ENCODE results near the gene CBX4.

CBX4 gene

GRCh38 chr17:79829004-79829403, 10.2 kb downstream of the CBX4 start:
- no peak for DNase-seq (ENCODE audit: low spot score)

GRCh38 chr17:79826841-79827578, 12.2 kb downstream of the CBX4 start:
- no peak for DNase-seq (ENCODE audit: low spot score)

GRCh38 chr17:79826204-79826680, 13.0 kb downstream of the CBX4 start:
- DNase-seq (ENCODE audit: low spot score) = no peak

DNA sequence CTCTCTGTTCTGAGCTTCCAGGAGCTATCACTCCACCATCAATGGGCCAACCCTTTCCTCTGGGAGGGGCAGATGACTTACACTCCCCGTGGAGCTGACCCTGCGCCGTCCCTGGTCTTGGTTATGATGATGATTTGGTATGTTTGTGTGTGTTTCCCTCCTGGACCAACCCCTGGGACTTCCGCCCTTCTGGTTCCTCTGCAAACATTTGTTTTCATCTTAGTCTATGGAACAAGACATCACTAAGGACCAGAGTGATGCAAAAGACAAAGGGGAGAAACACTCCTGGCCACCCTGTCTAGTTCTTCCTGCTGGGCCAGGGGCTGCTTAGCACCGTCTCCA, 13.7 kb downstream of the CBX4 start:
- no peak for DNase-seq (ENCODE audit: low spot score)

DNA sequence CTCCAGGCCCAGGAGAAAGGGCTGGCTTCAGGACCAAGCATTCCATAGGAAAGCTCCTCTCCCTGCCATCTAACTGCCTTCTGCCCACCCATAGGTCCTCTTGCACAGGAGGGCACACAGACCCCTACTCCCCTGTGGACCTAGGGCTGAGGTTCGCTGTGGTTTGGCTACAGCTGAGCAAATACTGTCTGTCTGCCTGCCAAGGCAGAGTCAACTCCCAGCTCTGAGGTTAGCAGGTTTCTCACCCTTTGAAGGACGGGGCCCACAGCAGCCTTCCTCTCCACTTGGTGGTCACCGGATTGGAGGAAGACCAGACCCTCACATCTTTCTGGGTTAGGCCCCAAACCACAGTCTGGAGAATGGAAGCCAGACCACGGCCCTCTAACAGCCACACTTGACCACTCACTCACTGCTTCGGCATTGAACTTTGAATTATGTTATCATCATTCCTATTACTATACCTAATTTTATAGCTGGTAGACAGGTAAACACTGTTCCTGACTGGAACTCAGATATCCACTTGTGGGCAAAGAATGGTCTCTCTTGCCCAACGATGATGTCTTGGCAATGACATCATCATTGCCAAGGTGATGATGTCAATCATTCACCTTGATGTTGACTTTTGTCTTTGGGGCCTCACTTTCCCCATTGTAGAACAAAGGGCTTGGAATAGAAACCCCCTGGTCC, 14.2 kb downstream of the CBX4 start:
- DNase-seq (ENCODE audit: low spot score) = no peak

GRCh38 chr17:79824234-79824633, 15.0 kb downstream of the CBX4 start:
- no peak for DNase-seq (ENCODE audit: low spot score)

GRCh38 chr17:79822583-79823124, 16.6 kb downstream of the CBX4 start:
- DNase-seq (ENCODE audit: low spot score) = no peak

DNA sequence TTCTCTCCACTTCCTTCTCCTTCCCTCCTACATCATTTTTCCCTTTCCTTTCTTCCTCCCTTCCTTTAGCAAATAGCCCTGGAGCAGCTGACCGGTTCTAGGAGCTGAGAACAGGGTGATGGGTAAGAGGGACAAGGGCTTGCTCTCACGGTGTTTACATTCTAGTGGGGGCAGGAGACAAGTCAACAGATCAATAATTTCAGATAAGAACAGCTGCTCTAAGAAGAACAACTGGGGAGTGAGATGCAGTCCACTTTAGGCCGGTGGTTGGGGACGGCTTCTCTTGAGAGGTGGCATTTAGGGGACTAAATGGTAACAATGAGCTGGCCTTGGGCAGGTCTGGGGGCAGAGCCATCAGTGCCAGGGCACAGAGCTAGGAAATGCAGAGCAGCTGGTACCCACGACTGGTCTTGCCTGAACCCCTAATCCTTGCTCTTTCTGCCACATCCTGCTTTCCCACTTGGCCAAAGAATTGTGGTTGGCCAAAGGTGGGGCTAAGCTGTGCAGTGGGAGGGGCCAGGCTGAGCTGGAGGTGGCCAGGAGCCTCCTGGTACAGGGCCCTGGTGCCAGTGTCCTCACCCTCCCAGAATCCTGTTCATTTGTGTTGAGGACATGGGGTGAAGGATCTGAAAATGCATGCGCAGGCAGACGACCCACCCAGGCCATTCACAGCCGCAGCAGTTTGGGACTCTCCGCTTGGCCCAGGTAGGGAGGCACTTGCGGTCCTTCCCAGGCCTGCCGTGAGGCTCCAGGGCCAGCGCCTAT, 17.7 kb downstream of the CBX4 start:
- DNase-seq (ENCODE audit: low spot score) = no peak

GRCh38 chr17:79820959-79821330, 18.3 kb downstream of the CBX4 start:
- no peak for DNase-seq (ENCODE audit: low spot score)

DNA sequence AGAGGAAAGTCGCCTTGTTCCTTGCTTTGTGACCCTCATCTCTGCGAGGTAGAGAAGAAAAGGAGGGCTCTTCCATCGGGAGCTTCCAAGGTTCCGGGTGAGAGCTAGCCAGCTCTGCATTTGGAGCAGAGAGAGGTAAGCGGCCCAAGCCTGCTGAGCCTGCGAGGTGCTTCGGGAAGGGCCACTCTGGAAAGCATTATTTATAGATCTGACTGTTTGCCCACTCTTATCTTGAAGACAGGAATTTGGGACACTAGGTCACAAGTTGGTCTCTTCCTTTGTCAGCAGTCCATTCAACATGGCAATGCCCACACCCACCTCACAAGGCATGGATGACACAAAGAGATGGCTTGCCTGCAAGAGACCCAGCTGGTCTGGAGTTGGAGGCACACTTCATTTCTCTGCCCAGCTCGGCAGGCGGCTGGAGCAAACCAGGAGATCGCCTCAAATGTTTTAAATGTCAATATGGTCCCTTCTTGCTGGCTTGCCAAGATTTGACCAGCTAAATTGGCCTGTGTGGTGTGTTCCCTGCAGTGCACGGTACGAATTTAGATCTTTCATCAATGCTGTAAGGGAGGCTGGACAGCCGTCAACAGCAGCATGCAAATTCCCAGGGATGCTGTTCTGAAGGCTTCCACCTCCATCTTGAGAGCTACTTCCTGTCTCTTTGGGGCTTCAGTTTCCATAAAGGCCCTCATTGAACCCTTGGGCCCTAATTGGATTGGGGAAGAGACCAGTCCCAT, 19.5 kb downstream of the CBX4 start:
- DNase-seq (ENCODE audit: low spot score) = no peak

DNA sequence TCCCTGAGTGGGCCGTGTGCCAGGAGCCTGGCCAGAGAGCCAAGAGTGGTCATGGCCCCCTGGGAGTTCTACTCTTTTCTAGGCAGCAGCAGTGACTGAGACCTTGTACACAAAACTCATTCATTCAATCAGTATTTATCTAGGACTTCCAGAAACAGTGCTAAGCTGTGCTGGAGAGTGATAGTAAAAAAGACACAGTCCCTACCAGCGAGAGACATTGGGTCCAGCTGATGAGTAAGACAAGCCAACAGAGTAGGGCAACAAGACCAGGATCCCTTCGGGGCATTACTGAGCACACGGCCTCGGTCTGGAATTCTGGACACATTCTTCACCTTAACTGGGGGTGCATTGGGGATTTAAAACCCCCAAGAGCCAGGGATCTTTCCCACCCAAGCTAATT, 20.2 kb downstream of the CBX4 start:
- DNase-seq (ENCODE audit: low spot score) = no peak

DNA sequence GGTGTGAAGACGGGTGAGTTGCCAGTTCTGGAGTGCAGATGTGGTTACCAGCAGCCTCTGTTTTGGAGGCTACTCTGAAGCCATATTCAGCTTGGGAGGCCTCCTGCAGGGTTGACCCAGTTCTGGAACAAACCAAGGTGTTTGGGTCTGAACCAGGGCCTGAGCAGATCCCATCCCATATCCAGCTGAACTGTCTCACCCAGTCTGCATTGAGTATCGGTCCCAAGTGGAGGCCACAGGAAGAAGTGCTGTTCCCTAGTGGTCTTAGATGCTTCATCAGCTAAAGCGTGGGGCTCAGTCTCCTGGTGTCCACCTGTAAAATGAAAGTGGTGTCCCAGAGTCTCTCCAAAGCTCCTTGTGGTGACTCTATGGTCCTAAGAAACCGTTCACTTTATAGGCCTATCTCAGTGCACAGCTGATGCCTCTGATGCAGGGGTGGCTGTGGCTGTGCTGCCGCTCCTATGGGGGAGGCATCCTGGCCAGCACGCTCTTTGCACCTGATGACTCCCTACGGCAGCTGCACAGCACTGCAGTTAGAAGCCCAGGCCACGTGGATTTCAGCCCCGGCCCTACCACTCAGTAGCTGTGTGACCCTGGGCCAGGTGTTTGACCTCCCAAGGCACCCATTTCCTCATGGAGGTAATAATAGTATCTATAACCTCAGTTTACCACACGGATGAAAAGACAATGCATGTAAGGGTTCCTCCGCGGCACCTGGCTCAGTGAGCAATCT, 21.0 kb downstream of the CBX4 start:
- no peak for DNase-seq (ENCODE audit: low spot score)

GRCh38 chr17:79815836-79816461, 23.3 kb downstream of the CBX4 start:
- DNase-seq (ENCODE audit: low spot score) = no peak

DNA sequence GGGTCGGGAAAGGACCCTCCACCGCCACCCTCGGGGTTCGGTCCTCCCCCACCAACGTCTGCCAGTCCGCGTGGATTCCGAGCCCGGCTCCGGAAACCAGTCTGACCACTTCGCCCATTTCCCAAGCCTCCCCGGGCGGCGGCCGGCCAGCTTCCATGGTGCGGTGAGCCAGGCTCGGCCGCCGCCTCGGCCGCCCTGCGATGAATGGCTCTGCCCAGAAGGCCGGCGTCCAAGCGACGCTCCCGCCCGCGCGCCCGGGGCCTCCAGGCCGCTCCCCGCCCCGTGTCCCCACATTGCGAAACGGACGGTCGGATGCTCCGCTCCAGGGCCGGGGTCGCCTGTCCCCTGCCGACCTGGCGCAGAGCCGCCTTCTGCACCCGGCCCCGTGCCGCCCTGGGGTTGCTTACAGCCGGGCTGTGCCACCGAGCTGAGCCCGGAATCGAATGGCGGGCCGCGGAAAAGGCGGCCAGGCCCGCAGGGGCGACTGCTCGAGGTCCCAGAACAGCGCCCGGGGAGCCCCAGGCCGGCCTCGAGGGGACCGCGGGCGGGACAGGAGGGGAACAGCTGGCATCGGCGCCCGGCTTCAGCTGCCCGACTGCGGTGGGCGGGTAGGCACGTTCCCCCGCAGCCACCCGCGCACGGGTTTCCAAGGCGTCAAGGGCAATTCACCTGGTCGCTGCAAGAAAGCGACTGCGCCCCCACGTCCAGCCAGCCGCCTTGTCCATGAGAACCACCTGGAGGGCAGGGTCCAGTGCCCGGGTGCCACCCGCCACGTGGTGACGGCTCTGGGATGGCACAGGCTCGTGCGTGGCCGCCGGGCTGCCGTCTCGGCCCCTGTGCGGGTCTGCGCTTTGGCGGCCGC, 24.0 kb downstream of the CBX4 start:
- no peak for DNase-seq (ENCODE audit: low spot score)

DNA sequence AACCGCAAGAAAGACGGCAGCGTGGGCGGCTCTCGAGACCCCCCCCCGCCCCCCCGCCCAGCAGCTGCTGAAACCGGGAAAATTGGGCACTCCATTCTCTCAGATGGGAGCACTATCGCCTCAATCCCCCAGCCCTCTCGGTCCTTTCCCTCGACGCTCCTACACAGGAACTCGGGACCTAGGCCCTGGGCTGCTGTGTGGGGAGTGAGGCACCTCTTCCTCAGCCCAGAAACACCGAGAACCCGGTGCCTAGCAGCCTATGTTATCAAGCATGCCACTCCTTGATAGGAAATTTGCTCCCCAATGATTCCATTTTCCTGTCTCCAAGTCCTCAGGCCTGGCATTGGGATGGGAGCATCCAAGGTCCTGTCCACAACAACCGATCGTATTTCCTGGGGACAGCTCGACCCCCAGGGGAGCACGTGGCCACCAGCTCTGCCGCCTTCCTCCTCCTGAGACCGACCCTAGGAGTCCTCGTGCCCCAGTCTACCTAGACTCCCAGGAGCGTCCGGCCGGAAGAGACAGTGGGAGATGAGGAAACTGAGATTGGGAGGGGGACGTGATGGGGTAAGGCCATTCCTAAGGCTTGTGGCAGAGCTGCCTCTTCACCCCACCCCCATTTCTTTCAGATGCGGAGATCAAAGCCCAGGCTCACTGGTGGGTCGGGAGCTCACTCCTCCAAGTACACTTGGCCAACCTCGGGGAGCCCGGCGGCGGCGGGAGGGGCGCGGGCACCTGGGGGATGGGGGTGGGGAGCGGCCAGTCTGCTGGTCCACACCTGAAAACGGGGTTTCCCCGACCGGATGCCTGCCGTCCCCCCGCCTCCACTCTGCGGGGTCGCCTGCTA, 24.9 kb downstream of the CBX4 start:
- DNase-seq (ENCODE audit: low spot score) = no peak

GRCh38 chr17:79813297-79814126, 25.7 kb downstream of the CBX4 start:
- no peak for DNase-seq (ENCODE audit: low spot score)

GRCh38 chr17:79812353-79813258, 26.6 kb downstream of the CBX4 start:
- DNase-seq (ENCODE audit: low spot score) = no peak
